GM21381 (cell line): ENCODE data around the gene NARS2.
A peak's percentile ranks its signal among the peaks of the same experiment; 100 is the strongest.
"Not testable (repeated sequence)": the region's sequence is repeated elsewhere in the genome, so short reads cannot be mapped to it uniquely, and the experiment has no call there.

ENCODE experiments used
- ATAC-seq: cut with Tn5 transposase; IDR thresholded peaks from one replicate; pipeline ENCODE4 v1.9.1; 2021; ENCODE audit warnings: mild to moderate bottlenecking, moderate library complexity; ENCODE audit not compliant: unreplicated experiment

NARS2 gene

GRCh38 chr11:78547931-78548705 is 26.5 kb downstream of the NARS2 start:
- ATAC-seq: no peak

- ATAC-seq: no peak
Measured at GRCh38 chr11:78542007-78542406, 32.7 kb downstream of the NARS2 start.

DNA sequence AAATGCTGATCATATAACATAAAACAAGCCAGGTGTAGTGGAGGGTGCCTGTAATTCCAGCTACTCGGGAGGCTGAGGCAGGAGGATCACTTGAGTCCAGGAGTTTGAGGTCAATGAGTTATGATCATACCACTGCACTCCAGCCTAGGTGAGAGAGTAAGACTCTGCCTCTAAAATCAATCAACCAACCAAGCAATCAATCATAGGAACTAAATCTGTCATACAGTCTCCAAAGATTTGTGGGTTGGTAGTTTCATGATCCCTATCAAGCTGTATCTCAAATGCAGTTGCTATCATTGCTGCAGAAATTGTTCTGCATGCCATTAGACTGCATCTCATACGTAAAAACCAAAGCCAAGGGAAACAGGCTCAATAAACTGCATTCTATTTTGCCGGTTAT is 33.1 kb downstream of the NARS2 start:
- no peak for ATAC-seq

- ATAC-seq: no peak
Measured at GRCh38 chr11:78540256-78540655, 34.4 kb downstream of the NARS2 start.

GRCh38 chr11:78539506-78539905 is 35.2 kb downstream of the NARS2 start:
- ATAC-seq: no peak

- ATAC-seq: no peak
Measured at GRCh38 chr11:78536933-78537332, 37.7 kb downstream of the NARS2 start.

DNA sequence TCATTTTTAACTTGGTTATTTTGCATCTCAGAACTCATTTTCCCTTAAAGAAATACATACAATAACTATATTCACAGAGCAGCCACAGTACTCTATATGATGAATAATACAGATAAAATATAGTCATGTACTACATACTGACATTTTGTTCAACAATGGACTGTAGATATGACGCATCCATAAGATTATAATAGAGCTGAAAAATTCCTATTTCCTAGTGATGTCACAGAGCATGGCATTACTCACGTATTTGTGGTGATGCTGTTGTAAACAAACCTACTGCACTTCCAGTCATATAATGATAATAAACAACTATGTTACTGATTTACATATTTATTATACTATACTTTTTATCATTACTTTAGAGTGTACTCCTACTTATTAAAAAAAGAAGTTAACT is 38.7 kb downstream of the NARS2 start:
- no peak for ATAC-seq

GRCh38 chr11:78535027-78535426 is 39.6 kb downstream of the NARS2 start:
- ATAC-seq: no peak

GRCh38 chr11:78533399-78533798 is 41.3 kb downstream of the NARS2 start:
- ATAC-seq: peak; percentile 72

- ATAC-seq: peak; percentile 50
Measured at GRCh38 chr11:78532991-78533390, 41.7 kb downstream of the NARS2 start.

- no peak for ATAC-seq
Measured at GRCh38 chr11:78526497-78527146, 48.0 kb downstream of the NARS2 start.

DNA sequence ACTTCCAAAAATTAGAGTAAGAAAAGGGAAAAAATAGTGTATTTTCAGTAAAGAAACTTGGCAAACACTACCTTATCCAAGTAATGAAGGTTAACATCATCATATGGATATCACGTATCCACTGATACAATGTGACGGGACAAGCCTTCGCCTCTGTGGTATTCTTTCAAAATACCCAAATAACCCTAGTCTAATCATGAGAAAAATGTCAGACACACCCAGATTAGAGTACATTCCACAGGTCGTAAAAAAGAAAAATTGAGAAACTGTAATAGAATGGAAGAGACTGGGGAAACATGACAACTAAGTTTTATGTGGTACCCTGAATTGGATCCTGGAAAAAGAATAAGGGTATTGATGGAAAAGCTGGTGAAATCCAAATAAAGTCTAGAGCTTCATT is 48.9 kb downstream of the NARS2 start:
- no peak for ATAC-seq

DNA sequence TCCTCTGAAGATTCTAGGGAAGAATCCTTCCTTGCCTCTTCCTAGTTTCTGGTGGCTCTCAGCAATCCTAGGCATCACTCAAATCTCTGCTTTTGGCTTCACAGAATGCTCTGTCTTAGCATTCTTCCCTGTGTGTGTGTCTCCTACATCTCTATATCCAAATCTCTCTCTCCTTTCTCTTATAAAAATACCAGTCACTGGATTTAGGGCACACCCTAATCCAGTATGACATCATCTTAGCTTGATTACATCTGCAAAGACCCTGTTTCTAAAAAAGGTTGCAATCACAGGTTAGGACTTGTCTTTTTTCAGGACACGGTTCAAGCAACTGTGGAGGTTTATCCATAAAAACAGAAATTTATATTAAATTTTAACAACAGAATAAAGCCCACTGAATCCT is 54.4 kb downstream of the NARS2 start:
- no peak for ATAC-seq

DNA sequence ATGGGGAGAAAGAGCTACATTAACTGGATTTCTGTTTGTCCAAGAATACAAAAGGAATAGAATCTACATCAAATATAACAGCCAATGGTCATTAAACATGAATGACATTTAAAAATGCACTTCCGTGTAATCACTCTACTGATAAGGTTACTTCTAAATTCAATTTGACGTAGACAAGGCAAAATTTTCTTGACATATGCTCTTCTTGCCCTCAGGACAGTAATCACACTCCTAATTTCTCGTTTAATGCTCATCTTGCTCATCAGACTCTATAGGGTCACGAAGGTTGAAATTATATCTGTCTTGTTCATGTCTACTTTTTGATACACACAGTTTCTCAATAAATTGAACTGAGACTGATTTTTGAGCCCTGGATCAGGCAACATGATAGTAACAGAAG is 58.4 kb downstream of the NARS2 start:
- no peak for ATAC-seq

DNA sequence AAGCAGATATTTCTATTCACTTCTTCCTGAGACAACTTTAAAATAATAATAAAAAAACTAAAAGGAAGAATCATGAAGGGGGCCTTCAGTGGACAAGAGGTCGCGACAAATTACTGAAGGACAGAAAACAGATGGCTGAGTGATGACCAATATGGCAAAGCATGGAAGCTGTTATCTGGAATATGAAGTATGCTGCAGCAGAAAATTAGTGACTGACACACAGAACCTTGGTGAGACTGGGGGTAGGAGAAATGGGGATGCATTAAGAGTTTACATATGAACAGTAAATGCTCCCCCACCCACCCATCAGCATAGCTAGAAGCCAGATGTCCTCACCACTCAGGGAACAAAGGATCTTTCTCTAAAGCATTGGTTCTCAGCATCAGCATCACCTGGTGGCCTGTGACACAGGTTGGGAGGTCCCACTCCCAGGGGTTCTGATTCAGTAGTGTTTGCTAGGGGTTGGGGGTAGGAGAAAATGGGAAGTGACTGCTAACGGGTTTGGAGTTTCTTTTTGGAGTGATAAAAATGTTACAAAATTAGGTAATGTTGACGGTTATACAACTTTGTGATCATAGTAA is 59.7 kb downstream of the NARS2 start:
- no peak for ATAC-seq

DNA sequence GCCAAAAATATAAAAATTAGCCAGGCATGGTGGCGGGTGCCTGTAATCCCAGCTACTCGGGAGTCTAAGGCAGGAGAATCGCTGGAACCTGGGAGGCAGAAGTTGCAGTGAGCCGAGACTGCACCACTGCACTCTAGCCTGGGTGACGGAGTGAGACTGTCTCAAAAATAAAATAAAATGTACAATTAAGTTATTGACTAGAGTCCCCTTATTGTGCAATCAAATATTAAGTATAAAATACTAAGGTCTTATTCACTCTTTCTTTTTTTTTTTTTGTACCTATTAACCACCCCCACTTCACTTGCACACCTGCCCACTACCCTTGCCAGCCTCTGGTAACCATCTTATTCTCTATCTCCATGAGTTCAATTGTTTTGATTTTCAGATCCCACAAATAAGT is 61.6 kb downstream of the NARS2 start:
- ATAC-seq: not testable (repeated sequence)

GRCh38 chr11:78510597-78510996 is 64.1 kb downstream of the NARS2 start:
- ATAC-seq: no peak

DNA sequence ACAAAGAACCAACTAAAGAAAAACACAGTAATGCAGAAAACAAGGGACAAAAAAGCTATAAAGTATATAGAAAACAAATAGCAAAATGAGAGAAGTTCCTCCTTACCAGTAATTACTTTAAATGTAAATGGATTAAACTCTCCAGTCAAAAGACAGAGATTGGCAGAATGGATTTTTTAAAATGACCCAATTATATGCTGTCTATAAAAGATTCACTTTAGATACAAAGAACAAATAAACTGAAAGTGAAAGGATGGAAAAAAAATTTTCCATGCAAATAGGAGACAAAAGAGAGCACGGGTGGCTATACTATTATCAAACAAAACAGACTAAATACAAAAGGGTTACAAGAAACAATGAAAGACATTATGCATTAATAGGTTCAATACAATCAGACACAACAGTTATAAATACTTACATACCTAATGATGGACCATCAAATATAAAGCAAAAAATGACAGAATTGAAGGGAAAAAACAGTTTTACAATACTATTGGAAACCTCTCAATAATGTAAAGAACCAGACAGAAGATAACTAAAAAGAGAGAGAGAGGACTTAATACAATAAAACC is 64.6 kb downstream of the NARS2 start:
- no peak for ATAC-seq

DNA sequence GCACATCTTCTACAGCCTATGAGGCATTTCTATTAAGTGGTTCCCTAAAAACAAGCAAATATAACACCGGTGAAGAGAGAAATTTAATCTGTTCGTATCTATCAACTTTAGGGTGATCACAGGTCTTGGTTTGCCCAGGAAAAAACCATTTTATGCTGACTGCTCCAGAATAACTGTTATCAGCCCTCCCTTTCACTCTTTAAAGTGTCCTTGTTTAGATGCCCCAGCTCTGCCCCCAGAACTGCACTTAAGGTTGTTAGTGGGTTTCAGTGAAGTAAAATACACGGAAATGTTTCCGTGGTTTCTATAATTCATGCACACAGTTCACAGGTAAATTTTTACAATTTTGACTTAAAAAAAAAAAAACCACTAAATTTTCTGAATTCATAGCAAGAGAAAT is 70.0 kb downstream of the NARS2 start:
- no peak for ATAC-seq

- ATAC-seq: no peak
Measured at GRCh38 chr11:78504181-78504580, 70.5 kb downstream of the NARS2 start.

DNA sequence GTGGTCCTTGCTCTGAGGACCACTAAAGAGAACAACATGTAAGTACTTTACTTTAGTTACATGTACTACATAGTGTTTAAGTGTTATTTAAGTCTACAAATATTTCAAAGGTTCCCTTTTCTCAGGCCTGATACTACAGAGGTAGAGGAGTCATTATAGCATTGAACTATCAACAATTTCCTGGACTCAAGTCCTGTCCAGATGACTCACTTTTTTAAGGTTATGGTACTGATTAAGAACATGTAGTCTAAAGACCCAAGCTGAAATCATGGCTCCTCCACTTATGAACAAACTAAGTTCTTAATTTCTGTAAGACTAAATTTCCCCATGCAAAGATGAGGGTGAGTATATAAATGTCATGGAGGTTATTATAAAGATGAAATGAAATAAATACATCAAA is 74.7 kb downstream of the NARS2 start:
- no peak for ATAC-seq

DNA sequence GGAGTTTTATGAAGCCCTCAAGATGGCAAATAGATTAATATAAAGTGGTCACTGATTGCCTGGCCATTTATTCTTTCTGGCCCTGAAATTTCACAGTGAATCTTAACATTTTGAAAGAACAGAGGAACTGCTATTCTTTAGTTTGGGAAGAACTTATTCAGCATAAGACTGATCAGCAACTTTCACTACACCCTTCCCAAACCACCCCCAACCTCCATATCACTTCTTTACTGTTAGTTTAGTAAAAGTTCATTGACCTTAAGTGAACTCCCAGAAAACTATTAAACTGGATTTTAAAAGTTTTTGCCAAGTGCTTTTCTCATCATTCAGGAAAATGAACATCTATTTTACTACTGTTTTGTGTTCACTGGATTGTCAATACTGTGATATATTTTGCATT is 77.4 kb downstream of the NARS2 start:
- no peak for ATAC-seq
